ENCODE measurements around the gene ICAM4.

DNA sequence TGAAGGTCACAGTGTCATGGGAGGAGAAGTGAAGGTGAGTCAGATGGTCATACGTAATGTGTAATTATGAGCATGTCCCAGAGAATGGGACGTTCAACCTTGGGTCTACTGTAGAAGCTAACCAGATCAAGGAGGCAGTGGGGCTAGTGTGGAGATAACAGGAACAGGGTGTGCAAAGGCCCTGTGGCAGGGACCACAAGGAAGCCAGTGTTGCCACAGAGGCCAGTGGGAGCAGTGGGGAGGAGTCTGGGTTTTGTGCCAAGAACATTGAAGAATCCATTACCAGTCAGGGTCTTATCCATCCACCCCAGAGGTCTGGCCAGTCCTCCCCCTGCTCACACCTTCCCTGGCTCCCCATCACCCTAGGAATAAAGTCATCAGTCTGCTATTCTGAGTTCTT, 31.4 kb upstream of the ICAM4 start:
- TF ChIP-seq, protein P1, sequence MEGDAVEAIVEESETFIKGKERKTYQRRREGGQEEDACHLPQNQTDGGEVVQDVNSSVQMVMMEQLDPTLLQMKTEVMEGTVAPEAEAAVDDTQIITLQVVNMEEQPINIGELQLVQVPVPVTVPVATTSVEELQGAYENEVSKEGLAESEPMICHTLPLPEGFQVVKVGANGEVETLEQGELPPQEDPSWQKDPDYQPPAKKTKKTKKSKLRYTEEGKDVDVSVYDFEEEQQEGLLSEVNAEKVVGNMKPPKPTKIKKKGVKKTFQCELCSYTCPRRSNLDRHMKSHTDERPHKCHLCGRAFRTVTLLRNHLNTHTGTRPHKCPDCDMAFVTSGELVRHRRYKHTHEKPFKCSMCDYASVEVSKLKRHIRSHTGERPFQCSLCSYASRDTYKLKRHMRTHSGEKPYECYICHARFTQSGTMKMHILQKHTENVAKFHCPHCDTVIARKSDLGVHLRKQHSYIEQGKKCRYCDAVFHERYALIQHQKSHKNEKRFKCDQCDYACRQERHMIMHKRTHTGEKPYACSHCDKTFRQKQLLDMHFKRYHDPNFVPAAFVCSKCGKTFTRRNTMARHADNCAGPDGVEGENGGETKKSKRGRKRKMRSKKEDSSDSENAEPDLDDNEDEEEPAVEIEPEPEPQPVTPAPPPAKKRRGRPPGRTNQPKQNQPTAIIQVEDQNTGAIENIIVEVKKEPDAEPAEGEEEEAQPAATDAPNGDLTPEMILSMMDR (IDR thresholded peaks at IDR 0.05) = no peak
- no peak for TF ChIP-seq POLR2A (IDR thresholded peaks at IDR 0.05; ENCODE audit: low read depth)
- no peak for TF ChIP-seq POLR2AphosphoS5 (IDR thresholded peaks at IDR 0.05)

All from esophagus muscularis mucosa (tissue), 3 donors.